ENCODE data around the gene LONP2. TPM values are rescaled to one million over a fixed set of nuclear protein-coding genes. Genes with fewer than 3 reads are reported as not detected.
"Not testable (repeated sequence)": the region's sequence is repeated elsewhere in the genome, so short reads cannot be mapped to it uniquely, and the experiment has no call there.

LONP2 gene
- total and polyA plus RNA-seq, 2 experiments from 2014 or later, result 42.5 to 48.1 TPM

DNA sequence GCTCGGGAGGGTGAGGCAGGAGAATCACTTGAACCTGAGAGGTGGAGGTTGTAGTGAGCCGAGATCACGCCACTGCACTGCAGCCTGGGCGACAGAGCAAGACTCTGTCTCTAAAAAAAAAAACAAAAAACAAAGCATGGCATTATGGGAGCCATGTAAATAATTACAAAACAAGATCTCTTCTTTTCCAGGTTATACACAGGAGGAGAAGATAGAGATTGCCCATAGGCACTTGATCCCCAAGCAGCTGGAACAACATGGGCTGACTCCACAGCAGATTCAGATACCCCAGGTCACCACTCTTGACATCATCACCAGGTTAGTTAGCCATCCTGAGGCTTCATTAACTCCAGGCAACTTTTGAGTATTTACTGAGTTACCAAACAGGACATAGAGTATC lies 55.4 kb downstream of the LONP2 start:
- H3K27me3 ChIP-seq, result no peaks in the 10 kb centered on the region
- H3K4me1 ChIP-seq (ENCODE audit: low read depth), result no peaks in the 10 kb centered on the region
- no peaks in the 10 kb centered on the region for H3K9me3 ChIP-seq (ENCODE audit: low read depth)
- peaks cover 42% of the 10 kb centered on the region for H3K36me3 ChIP-seq
- DNase-seq (ENCODE audit: low read depth in 1 of 2, low spot score in 1 of 2), result no peak
- H3K27ac ChIP-seq, result no peak overlapping the region
- no peak overlapping the region for H3K4me3 ChIP-seq
- TF ChIP-seq, protein P1, sequence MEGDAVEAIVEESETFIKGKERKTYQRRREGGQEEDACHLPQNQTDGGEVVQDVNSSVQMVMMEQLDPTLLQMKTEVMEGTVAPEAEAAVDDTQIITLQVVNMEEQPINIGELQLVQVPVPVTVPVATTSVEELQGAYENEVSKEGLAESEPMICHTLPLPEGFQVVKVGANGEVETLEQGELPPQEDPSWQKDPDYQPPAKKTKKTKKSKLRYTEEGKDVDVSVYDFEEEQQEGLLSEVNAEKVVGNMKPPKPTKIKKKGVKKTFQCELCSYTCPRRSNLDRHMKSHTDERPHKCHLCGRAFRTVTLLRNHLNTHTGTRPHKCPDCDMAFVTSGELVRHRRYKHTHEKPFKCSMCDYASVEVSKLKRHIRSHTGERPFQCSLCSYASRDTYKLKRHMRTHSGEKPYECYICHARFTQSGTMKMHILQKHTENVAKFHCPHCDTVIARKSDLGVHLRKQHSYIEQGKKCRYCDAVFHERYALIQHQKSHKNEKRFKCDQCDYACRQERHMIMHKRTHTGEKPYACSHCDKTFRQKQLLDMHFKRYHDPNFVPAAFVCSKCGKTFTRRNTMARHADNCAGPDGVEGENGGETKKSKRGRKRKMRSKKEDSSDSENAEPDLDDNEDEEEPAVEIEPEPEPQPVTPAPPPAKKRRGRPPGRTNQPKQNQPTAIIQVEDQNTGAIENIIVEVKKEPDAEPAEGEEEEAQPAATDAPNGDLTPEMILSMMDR (IDR thresholded peaks at IDR 0.05; ENCODE audit: low read depth, low read length), result no peak

DNA sequence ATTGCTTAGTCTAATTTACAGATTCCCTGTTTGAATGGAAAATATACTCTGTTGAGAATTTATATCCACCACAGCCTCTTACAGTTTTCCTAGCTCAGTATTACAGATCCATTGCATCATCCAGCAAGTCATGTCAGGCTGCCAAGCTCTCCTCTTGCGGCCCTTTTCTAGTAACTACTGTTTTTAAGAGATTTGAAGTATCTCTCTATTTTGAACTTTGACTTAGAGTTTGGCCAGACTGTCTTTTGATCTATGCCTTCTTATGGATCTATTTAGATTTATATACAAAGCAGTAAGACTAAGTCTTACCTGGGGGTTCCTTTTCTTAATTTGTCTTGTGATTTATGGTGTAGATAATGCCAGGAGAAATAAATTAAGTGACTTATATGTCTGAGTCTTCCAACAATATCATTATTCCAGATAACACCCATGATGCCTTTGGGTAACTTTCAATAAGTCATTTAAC lies 56.3 kb downstream of the LONP2 start:
- TF ChIP-seq, protein P1 (IDR thresholded peaks at IDR 0.05; ENCODE audit: low read depth, low read length), result no peak
- peak in 1 of 2 donors; percentile 88 for DNase-seq (ENCODE audit: low read depth in 1 of 2, low spot score in 1 of 2)
- Histone ChIP-seq H3K9me3 (ENCODE audit: low read depth) (no peaks in the 10 kb centered on the region), H3K4me3 (no peak overlapping the region), H3K4me1 (ENCODE audit: low read depth) (no peaks in the 10 kb centered on the region), H3K27me3 (no peaks in the 10 kb centered on the region), H3K27ac (no peak overlapping the region), H3K36me3 (peaks cover 46% of the 10 kb centered on the region)

DNA sequence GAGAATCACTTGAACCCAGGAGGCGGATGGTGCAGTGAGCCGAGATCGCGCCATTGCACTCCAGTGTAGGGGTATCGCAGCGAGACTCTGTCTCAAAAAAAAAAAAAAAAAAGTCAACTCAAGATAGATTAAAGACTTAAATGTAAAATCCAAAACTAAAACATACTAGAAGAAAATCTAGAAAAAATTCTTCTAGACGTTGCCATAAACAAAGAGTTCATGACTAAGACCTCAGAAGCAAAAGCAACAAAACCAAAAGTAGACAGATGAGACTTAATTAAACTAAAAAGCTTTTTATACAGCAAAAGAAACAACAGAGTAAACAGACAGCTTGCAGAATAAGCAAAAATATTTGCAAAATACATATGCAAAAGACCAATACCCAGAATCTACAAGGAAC lies 64.4 kb downstream of the LONP2 start:
- Histone ChIP-seq H3K27ac (no peak overlapping the region), H3K4me1 (ENCODE audit: low read depth) (no peaks in the 10 kb centered on the region), H3K4me3 (no peak overlapping the region), H3K9me3 (ENCODE audit: low read depth) (no peaks in the 10 kb centered on the region), H3K36me3 (peaks cover 26% of the 10 kb centered on the region), H3K27me3 (no peaks in the 10 kb centered on the region)
- TF ChIP-seq, protein P1 (IDR thresholded peaks at IDR 0.05; ENCODE audit: low read depth, low read length), result no peak
- DNase-seq (ENCODE audit: low read depth in 1 of 2, low spot score in 1 of 2), result no peak

DNA sequence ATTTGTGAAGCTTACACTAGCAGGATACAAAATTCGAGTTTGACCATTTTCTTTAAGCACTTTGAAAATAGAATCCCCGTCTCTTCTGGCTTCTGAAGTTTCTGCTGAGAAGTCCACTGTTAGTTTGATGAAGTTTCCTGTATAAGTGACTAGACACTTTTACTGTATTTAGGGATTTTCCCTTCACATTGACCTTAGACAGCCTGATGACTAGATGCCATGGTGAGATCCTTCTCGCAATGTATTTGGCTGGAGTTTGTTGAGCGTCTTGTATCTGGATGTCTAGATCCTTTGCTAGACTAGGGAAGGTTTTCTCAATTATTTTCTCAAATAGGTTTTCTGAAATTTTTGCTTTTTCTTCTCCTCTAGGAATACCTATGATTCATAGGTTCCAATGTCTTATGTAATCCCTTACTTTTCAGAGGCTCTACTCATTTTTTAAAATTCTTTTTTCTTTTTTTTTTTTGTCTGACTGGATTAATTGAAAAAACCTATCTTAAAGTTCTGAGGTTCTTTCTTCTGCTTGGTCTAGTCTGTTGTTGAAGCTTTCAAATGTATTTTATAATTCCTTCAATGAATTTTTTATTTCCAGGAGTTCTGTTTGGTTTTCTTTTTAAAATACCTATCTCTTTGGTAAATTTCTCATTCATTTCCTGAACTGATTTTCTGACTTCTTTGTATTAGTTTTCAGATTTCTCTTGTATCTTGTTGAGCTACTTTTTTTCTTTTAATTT lies 67.0 kb downstream of the LONP2 start:
- H3K4me3 ChIP-seq, result no peak overlapping the region
- no peaks in the 10 kb centered on the region for H3K4me1 ChIP-seq (ENCODE audit: low read depth)
- TF ChIP-seq, protein P1 (IDR thresholded peaks at IDR 0.05; ENCODE audit: low read depth, low read length), result no peak
- H3K27me3 ChIP-seq, result no peaks in the 10 kb centered on the region
- no peaks in the 10 kb centered on the region for H3K9me3 ChIP-seq (ENCODE audit: low read depth)
- no peak overlapping the region for H3K27ac ChIP-seq
- DNase-seq (ENCODE audit: low read depth in 1 of 2, low spot score in 1 of 2), result no peak
- H3K36me3 ChIP-seq, result peaks cover 12% of the 10 kb centered on the region

DNA sequence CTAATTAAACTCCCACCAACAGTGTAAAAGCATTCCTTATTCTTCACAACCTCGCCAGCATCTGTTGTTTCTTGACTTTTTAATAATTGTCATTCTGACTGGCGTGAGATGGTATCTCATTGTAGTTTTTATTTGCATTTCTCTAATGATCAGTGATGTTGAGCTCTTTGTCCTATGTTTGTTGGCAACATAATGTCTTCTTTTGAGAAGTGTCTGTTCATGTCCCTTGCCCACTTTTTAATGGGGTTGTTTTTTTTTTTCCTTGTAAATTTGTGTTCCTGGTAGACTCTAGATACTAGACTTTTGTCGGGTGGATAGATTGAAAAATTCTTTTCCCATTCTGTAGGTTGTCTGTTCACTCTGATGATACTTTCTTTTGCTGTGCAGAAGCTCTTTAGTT lies 69.8 kb downstream of the LONP2 start:
- H3K36me3 ChIP-seq; H3K27ac ChIP-seq; H3K4me3 ChIP-seq; DNase-seq (ENCODE audit: low read depth in 1 of 2, low spot score in 1 of 2); H3K9me3 ChIP-seq (ENCODE audit: low read depth); H3K4me1 ChIP-seq (ENCODE audit: low read depth); H3K27me3 ChIP-seq: not testable (repeated sequence)

DNA sequence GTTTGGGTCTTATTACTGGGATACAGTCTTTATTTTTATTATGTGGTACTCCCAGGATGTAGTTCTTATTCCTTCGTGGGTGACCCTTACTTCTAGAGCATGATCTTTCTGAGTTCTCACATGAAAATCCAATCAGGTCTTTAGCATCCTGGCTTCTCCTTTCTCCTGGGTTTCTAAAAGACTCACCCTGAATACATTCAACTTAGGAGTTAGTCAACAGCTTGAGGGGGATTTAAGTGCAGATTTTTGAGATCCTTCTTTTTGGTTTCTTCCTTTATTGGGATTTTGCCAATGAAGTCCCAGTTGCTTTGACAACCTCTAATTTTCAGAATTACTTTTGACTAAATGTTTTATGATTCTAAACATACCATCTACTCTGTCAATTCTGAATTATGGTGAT lies 72.9 kb downstream of the LONP2 start:
- TF ChIP-seq, protein P1 (IDR thresholded peaks at IDR 0.05; ENCODE audit: low read depth, low read length), result no peak
- Histone ChIP-seq H3K4me1 (ENCODE audit: low read depth) (no peaks in the 10 kb centered on the region), H3K36me3 (no peaks in the 10 kb centered on the region), H3K4me3 (no peak overlapping the region), H3K27ac (no peak overlapping the region), H3K9me3 (ENCODE audit: low read depth) (no peaks in the 10 kb centered on the region), H3K27me3 (no peaks in the 10 kb centered on the region)
- DNase-seq (ENCODE audit: low read depth in 1 of 2, low spot score in 1 of 2), result no peak

Measured in cardiac muscle cell (in vitro differentiated cells and primary cell).